Posterior vena cava (tissue), 2 donors: ENCODE data around the gene PPIAL4G. TPM values are rescaled to one million over a fixed set of nuclear protein-coding genes. Genes with fewer than 3 reads are reported as not detected.
"Not testable (repeated sequence)": the region's sequence is repeated elsewhere in the genome, so short reads cannot be mapped to it uniquely, and the experiment has no call there.

ENCODE experiments used
- DNase-seq: peaks from one replicate; pipeline ENCODE4 v3.0.0-alpha.2; 2020; ENCODE audit warnings: low spot score
- intact Hi-C, 2 donors: fragments of 100-400 bp; cut with DNase I; formaldehyde crosslinking; loops; one replicate each; pipeline versions ENCODE4 v1.14.1 to v1.14.2; 2022 to 2023
- total RNA-seq, 2 donors: library from RNA; stranded (reverse); fragmentation: NEBNext Ultra II Directional; extraction: Animal tissue kit (Norgen Biotek cat#: 25700); gene quantifications; one replicate each; pipeline ENCODE4 v1.2.1, GENCODE V29; 2021
- donor health status: DM: yes; HTN: yes; CAD: no.
- donor health status: DM: yes; HTN: yes; CAD: no.

Gene PPIAL4G
- total RNA-seq, 2 donors from 2014 or later: not detected

DNA sequence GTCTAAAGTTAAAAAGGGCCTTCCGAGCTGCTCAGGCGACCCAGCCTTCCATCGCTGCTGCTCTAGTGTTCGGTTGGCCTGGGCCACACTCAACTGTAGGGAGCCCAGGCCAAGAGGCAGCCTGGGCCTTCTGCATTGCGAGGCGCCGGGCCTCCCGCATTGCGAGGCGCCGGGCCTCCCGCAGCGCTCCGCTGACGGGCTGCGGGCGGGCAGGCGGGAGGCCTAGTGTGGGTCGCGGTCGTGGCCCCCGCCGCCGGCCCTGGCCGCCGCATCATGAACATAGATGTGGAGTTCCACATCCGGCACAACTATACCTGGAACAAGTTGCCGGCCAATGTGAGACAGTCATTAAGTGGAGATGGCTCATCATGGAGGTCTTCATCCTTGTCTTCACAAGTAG is 48.3 kb downstream of the PPIAL4G start:
- intact Hi-C loops: no loop called here
- DNase-seq: no peak

DNA sequence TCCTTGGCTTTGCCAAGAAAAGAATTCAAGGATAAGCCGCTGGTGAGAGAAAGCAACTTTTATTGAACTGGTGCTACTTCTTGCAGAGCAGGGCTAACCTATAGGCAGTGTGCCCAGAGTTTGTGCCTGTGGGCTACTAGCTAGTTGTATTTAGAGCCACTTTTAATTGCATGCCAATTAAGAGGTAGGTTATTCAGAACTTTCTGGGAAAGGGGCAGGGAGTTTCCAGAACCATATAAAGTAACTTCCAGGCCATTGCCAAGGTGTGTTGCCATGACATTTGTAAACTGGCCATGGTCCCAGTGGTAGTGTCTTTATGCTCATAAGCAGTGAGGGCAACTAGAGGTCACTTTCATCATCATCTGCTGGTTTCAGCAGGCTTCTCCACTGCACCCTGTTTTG is 50.2 kb downstream of the PPIAL4G start:
- intact Hi-C loops, DNase-seq: not testable (repeated sequence)

Other genes starting within 250 kb of the PPIAL4G start
- gene NBPF14, start 112.7 kb upstream of the PPIAL4G start, total RNA-seq: 10 to 100 TPM; 27.0 to 30.5 TPM